Keratinocyte (primary cell): Measurements from ENCODE around the gene KCND2.

ENCODE experiments used
- EZH2 ChIP-seq: IDR thresholded peaks from one replicate; pipeline ENCODE4 v1.6.1; 2012; ENCODE audit warnings: inconsistent platforms, mild to moderate bottlenecking, low read length, moderate library complexity
- TF ChIP-seq, protein P1 (sequence below), 3 experiments: IDR thresholded peaks in 1 of 3; conservative IDR thresholded peaks in 1 of 3; optimal IDR thresholded peaks in 1 of 3; 2 replicates in 2 of 3; 3 replicates in 1 of 3; pipeline versions ENCODE3 to v1.5.1; 2011; ENCODE audit warnings: low read length in 3 of 3, mild to moderate bottlenecking in 3 of 3, moderate library complexity in 2 of 3, control low read depth in 1 of 3, inconsistent platforms in 1 of 3; ENCODE audit not compliant: insufficient read depth in 2 of 3; ENCODE audit errors: extremely low read depth in 1 of 3

GRCh38 chr7:120373174-120373573 lies 100.2 kb downstream of the KCND2 start:
- TF ChIP-seq, protein P1, sequence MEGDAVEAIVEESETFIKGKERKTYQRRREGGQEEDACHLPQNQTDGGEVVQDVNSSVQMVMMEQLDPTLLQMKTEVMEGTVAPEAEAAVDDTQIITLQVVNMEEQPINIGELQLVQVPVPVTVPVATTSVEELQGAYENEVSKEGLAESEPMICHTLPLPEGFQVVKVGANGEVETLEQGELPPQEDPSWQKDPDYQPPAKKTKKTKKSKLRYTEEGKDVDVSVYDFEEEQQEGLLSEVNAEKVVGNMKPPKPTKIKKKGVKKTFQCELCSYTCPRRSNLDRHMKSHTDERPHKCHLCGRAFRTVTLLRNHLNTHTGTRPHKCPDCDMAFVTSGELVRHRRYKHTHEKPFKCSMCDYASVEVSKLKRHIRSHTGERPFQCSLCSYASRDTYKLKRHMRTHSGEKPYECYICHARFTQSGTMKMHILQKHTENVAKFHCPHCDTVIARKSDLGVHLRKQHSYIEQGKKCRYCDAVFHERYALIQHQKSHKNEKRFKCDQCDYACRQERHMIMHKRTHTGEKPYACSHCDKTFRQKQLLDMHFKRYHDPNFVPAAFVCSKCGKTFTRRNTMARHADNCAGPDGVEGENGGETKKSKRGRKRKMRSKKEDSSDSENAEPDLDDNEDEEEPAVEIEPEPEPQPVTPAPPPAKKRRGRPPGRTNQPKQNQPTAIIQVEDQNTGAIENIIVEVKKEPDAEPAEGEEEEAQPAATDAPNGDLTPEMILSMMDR (optimal IDR thresholded peaks at IDR 0.05 in 1 of 3, IDR thresholded peaks at IDR 0.05 in 1 of 3, conservative IDR thresholded peaks at IDR 0.05 in 1 of 3; ENCODE audit: extremely low read depth in 1 of 3, insufficient read depth in 2 of 3, low read length in 3 of 3) = no peak
- TF ChIP-seq EZH2 = no peak
